HG03571 (cell line): Measurements from ENCODE around the gene LPP.

Experiments used
- ATAC-seq: cut with Tn5 transposase; IDR thresholded peaks from one replicate; pipeline ENCODE4 v1.9.1; 2021; ENCODE audit not compliant: unreplicated experiment

Gene LPP

DNA sequence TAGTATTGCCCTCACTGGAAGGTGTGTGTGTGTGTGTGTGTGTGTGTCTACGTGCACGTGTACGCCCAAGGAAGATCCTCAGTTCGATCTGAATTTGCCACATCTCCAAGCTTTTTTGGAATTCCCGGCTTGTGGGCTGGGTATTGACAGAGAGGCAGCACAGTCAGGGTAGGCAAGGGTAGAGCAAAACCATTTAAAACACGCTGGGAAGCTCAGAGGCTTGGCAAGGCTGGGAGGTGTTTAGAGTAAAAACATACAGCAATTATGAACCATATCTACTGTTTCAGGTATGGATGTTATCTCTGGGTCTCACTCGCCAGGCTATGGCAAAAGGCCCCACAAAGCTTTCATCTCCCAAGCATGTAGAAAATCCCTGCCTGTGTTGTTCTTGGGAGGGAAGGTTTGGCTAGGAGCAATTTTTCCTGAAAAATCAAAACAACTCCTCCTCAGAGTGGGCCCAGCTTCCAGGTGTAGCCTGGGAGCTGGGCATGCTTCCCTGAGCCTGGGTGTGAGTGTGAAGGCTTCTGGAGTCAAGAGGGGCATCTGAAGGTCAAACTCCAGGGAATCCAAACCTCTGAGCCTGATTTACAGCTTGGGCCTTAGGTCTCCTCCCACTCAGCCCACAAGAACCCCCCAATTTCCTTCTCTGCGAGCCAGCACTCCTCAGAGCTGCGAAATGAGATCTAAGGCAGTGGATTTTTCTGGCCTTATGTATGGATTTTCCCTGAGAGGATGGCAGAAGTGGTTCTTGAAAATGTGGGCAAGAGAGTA lies 773.0 kb downstream of the LPP start:
- ATAC-seq = no peak

DNA sequence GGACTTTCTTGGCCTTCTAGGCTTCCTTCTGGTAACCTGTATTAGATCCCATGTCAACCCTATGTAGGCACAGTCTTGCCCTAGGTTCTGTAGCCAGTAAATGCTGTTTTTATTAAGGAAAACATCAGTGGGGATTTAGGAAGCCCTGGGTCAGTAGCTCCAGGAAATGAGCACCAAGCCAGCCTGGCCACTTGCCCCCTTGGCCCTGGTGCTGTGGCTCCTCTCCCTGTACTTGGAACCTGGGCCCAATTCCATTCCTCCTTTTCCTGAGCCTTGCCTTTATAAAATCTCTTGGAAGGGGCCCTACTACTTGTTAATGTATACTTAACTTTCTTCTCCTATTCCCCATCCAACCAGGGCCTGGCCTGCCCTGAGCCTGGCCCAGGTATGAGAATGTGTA lies 774.0 kb downstream of the LPP start:
- no peak for ATAC-seq

DNA sequence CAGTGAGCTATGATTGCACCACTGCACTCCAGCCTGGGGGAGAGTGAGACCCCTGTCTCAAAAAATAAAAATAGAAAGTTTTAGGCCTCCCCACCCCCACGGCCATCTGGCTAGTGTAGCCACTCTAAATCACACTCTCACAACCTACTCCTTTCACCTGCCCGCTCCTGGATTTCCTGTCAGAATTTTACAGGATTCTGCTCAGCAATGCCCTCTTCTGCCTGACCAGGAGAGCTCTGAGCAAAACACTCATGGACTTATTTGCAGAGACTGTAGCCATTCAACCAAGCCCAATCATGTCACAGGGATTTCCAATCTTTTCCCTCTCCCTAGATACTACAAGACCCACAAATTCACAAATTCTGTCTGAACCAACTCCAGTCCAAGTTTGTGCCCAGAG lies 775.2 kb downstream of the LPP start:
- ATAC-seq = no peak

DNA sequence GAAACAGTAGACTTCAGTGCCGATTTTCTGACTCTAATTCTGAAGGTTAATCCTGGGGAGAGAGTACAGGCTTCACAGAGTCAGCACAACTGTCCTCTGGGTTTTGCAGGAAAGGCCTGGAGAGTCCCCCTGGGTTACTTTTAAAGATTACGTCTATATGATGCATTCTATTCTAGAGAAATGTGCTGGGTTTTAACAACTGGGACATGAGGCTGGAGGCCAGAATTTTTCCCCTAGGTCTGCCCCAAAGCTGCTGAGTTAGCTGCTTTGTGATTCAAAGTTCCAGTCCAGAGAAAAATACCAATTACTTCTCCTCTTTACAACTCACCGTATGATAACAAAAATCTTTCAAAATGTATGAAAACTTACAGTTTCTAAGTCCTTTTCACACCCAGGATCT lies 777.1 kb downstream of the LPP start:
- no peak for ATAC-seq

DNA sequence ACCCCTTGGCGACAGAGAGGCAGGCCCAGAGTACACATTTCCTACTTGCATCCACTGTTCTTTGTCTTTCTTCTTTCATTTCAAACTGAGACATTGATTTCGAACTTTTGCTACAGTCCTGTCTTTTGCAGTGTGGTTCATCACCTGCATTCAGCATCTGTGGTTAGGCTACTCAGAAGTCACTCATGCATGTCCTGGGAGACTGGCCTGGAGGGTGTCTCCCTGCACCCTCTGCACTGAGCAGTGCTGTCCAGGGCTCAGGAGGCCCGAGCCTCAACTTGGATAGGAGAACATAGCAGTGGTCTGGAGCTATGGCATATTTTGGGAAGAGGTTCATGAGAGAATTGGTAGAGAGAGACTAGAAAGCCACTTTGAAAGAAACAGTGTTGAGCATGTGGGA lies 777.6 kb downstream of the LPP start:
- ATAC-seq = no peak

- ATAC-seq = no peak
Observed at GRCh38 chr3:188934989-188935388, 781.0 kb downstream of the LPP start.

DNA sequence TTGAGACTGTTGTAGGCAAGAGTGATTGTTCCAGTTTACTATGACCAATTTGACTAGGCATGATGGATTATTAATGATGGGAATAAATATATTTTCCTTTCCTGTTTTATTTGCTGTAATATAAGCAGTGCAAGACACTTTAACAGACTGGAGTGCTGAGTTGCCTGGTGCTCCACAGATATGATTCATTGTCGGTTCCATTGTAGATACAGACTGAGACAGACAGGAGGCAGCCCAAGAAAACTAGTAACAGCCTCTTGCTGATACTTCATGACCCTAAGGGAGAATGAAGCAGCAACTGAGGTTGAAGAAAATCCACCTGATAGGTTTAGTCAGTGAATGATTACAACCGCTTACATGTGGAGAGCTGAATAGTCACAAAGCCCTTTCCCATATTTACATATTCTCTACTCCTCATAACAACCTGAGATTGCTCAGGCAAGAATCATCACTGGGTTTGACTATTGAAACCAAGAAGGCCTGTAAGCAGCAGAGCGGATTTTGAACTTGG lies 782.7 kb downstream of the LPP start:
- no peak for ATAC-seq

DNA sequence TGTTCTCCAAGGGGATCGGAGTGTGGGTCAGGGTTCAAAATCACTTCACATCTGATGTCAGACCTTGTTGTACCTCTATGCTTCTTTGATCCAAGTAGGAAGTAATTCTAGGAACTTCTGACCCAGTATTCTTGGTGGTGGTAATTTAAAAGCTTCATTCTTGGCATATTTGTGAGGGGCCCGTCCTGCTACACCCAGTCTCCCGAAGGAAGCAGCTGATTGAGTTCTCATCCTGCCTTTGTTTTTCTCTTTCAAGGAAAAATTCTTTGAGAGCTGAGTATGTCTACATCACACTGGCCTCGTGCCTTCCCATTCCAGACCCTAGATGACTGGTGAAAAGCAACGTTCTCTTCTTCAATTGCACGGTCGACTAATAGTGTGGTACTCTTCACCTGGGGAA lies 783.4 kb downstream of the LPP start:
- ATAC-seq = no peak

DNA sequence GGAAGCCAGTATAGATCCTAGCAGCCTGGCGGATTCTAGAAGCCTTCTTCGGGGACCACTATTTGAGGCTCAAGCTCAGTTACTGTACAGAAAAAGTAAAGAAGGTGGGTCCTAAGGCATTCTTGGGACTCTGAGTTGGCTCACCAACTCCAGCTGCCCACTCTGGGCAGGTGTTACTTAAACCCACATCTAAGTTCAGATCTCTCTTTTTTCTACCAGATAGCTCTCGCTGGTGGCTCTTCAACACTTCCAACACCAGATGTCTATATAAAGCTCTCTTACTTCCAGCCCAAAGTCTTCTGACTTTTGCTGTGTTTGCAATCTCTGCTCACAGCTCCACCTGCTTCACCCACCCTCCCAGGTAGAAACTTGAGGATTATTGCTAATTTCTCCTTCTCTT lies 785.0 kb downstream of the LPP start:
- no peak for ATAC-seq

DNA sequence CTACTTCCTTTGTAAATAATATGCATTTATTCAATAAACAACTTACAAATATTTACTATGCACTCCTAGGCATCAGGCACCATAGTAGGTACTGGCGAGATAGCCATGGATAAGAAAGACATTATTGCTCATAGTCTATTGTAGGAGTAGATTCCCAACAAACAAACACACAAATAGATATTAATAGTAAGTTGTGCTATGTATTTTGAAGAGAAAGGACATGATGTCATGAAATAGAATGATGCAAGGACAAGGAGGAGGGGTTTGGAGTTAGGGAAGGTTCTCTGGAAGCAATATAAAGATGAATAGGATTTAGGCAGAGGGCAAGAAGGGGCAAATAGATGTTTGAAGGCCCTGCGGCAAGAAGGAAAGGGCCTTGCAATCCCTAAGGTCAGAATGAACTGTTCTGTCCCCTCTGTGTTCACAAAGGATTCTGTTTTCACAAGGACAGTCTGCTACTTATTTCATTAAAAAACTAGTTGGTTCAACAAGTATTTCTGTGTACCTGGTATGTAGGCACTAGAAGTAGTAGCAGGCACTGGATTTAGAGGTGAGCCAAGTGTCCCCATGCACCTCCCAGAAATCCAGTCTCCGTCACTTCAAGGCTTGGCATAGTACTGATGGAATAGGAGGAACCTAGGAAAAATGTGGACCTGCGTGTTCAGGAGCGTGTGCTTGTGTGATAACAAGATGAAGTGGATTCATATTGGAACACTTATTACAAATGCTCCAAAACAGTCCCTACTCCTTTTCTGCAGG lies 786.0 kb downstream of the LPP start:
- no peak for ATAC-seq
